Measurements from ENCODE around the gene CDYL.

Gene CDYL

GRCh38 chr6:4964675-4965561 lies 188.7 kb downstream of the CDYL start:
- DNase-seq (ENCODE audit: low read depth in 2 of 2) = no peak

GRCh38 chr6:4965562-4966389 lies 189.6 kb downstream of the CDYL start:
- no peak for DNase-seq (ENCODE audit: low read depth in 2 of 2)

- DNase-seq (ENCODE audit: low read depth in 2 of 2) = no peak
These were observed 191.3 kb downstream of the CDYL start for GRCh38 chr6:4967301-4968030.

- no peak for DNase-seq (ENCODE audit: low read depth in 2 of 2)
These were observed 193.5 kb downstream of the CDYL start for GRCh38 chr6:4969609-4970285.

- no peak for DNase-seq (ENCODE audit: low read depth in 2 of 2)
These were observed 194.7 kb downstream of the CDYL start for GRCh38 chr6:4970739-4971395.

GRCh38 chr6:4971851-4972250 lies 195.6 kb downstream of the CDYL start:
- DNase-seq (ENCODE audit: low read depth in 2 of 2) = no peak

- no peak for DNase-seq (ENCODE audit: low read depth in 2 of 2)
These were observed 196.2 kb downstream of the CDYL start for GRCh38 chr6:4972438-4972837.

- no peak for DNase-seq (ENCODE audit: low read depth in 2 of 2)
These were observed 197.2 kb downstream of the CDYL start for GRCh38 chr6:4973415-4973814.

GRCh38 chr6:4973982-4974745 lies 198.0 kb downstream of the CDYL start:
- DNase-seq (ENCODE audit: low read depth in 2 of 2) = peak in 1 of 2 experiments; percentile 17

GRCh38 chr6:4974962-4975361 lies 198.8 kb downstream of the CDYL start:
- no peak for DNase-seq (ENCODE audit: low read depth in 2 of 2)

- no peak for DNase-seq (ENCODE audit: low read depth in 2 of 2)
These were observed 199.3 kb downstream of the CDYL start for GRCh38 chr6:4975506-4975905.

GRCh38 chr6:4977468-4977867 lies 201.3 kb downstream of the CDYL start:
- DNase-seq (ENCODE audit: low read depth in 2 of 2) = no peak

GRCh38 chr6:4979426-4979825 lies 203.2 kb downstream of the CDYL start:
- no peak for DNase-seq (ENCODE audit: low read depth in 2 of 2)

- no peak for DNase-seq (ENCODE audit: low read depth in 2 of 2)
These were observed 205.6 kb downstream of the CDYL start for GRCh38 chr6:4981761-4982160.

- DNase-seq (ENCODE audit: low read depth in 2 of 2) = no peak
These were observed 207.1 kb downstream of the CDYL start for GRCh38 chr6:4983322-4983721.

- DNase-seq (ENCODE audit: low read depth in 2 of 2) = no peak
These were observed 210.8 kb downstream of the CDYL start for GRCh38 chr6:4986999-4987398.

- no peak for DNase-seq (ENCODE audit: low read depth in 2 of 2)
These were observed 211.2 kb downstream of the CDYL start for GRCh38 chr6:4987432-4987831.

- no peak for DNase-seq (ENCODE audit: low read depth in 2 of 2)
These were observed 218.5 kb downstream of the CDYL start for GRCh38 chr6:4994741-4995140.

- DNase-seq (ENCODE audit: low read depth in 2 of 2) = no peak
These were observed 221.7 kb downstream of the CDYL start for GRCh38 chr6:4997862-4998261.

GRCh38 chr6:4999586-4999985 lies 223.4 kb downstream of the CDYL start:
- DNase-seq (ENCODE audit: low read depth in 2 of 2) = no peak

Measured in fibroblast of skin of left quadriceps (primary cell).